H1 (cell line): ENCODE results near the gene DHDDS. TPM values are rescaled to one million over a fixed set of nuclear protein-coding genes. Genes with fewer than 3 reads are reported as not detected.
A peak's percentile ranks its signal among the peaks of the same experiment; 100 is the strongest.

Experiments
- BCL11A ChIP-seq, 2 experiments: IDR thresholded peaks; one replicate each; pipeline ENCODE4 v1.6.1; 2011; ENCODE audit warnings: low read depth in 2 of 2, low read length in 2 of 2, mild to moderate bottlenecking in 2 of 2
- CEBPB ChIP-seq: IDR thresholded peaks from 2 replicates; pipeline ENCODE4 v1.6.1; 2012; ENCODE audit warnings: low read depth, low read length
- CHD1 ChIP-seq: IDR thresholded peaks from 2 replicates; pipeline ENCODE4 v1.6.1; 2012; ENCODE audit warnings: low read depth, low read length, improper control_type of control experiment
- CREB1 ChIP-seq: IDR thresholded peaks from 2 replicates; pipeline ENCODE4 v1.6.1; 2012; ENCODE audit warnings: inconsistent platforms
- CTCF ChIP-seq, 3 experiments: IDR thresholded peaks; 1 replicate in 2 of 3; 2 replicates in 1 of 3; pipeline versions ENCODE4 v1.5.1 to v1.6.1; 2011; ENCODE audit warnings: low read length in 3 of 3, mild to moderate bottlenecking in 3 of 3, inconsistent platforms in 2 of 3, low read depth in 1 of 3, moderate library complexity in 1 of 3; ENCODE audit not compliant: insufficient read depth in 1 of 3; ENCODE audit errors: control extremely low read depth in 1 of 3
- FOSL1 ChIP-seq: IDR thresholded peaks from 2 replicates; pipeline ENCODE4 v1.6.1; 2011; ENCODE audit warnings: mild to moderate bottlenecking, low read depth, low read length, moderate library complexity; ENCODE audit not compliant: insufficient read depth
- GTF2F1 ChIP-seq: IDR thresholded peaks from 2 replicates; pipeline ENCODE4 v1.6.1; 2012; ENCODE audit warnings: low read depth, low read length, improper control_type of control experiment, borderline replicate concordance
- HDAC2 ChIP-seq, 2 experiments: fragments of 300-600 bp in 1 of 2; sonication (generic) in 1 of 2; IDR thresholded peaks; 2 replicates each; pipeline ENCODE4 v1.6.1; 2011 to 2012; ENCODE audit warnings: low read depth in 2 of 2, low read length in 2 of 2, mild to moderate bottlenecking in 2 of 2, moderate library complexity in 2 of 2, borderline replicate concordance in 1 of 2, inconsistent platforms in 1 of 2
- HDAC6 ChIP-seq: IDR thresholded peaks from one replicate; pipeline ENCODE4 v1.7.1; 2012; ENCODE audit warnings: low read depth, mild to moderate bottlenecking, inconsistent platforms, low read length, moderate library complexity
- JUN ChIP-seq: IDR thresholded peaks from 2 replicates; pipeline ENCODE4 v1.6.1; 2011; ENCODE audit warnings: low read depth, mild to moderate bottlenecking, improper control_type of control experiment, low read length
- KDM1A ChIP-seq: fragments of 200-600, 300-600 bp; sonication (generic); IDR thresholded peaks from 2 replicates; pipeline ENCODE4 v1.7.1; 2016; ENCODE audit warnings: mild to moderate bottlenecking, low read length, borderline replicate concordance
- KDM5A ChIP-seq: fragments of 200-600 bp; IDR thresholded peaks from 2 replicates; pipeline ENCODE4 v1.7.1; 2012; ENCODE audit warnings: mild to moderate bottlenecking, low read length, inconsistent platforms, mixed read lengths
- NRF1 ChIP-seq: IDR thresholded peaks from 2 replicates; pipeline ENCODE4 v1.6.1; 2011; ENCODE audit warnings: mild to moderate bottlenecking, low read depth, low read length, improper control_type of control experiment
- RBBP5 ChIP-seq: IDR thresholded peaks from 2 replicates; pipeline ENCODE4 v1.7.1; 2012; ENCODE audit warnings: low read depth, mild to moderate bottlenecking, inconsistent platforms, low read length, moderate library complexity, borderline replicate concordance
- RNF2 ChIP-seq: fragments of 200-900, 300-1000 bp; sonication (generic); IDR thresholded peaks from 2 replicates; pipeline ENCODE4 v1.7.1; 2016; ENCODE audit warnings: borderline replicate concordance, low read depth, mild to moderate bottlenecking, antibody characterized with exemption, low read length; ENCODE audit not compliant: poor library complexity, severe bottlenecking; ENCODE audit errors: missing control alignments
- SAP30 ChIP-seq: fragments of 300-600 bp; sonication (generic); IDR thresholded peaks from 2 replicates; pipeline ENCODE4 v1.7.1; 2012; ENCODE audit warnings: low read length, moderate library complexity, mild to moderate bottlenecking, inconsistent platforms; ENCODE audit not compliant: insufficient read depth, insufficient replicate concordance
- SIX5 ChIP-seq: IDR thresholded peaks from 2 replicates; pipeline ENCODE4 v1.6.1; 2011; ENCODE audit warnings: mild to moderate bottlenecking, low read depth, low read length
- SRF ChIP-seq: IDR thresholded peaks from 2 replicates; pipeline ENCODE4 v1.6.1; 2011; ENCODE audit warnings: mild to moderate bottlenecking, low read depth, low read length, moderate library complexity
- SUZ12 ChIP-seq: fragments of 200-600 bp; sonication (generic); IDR thresholded peaks from 2 replicates; pipeline ENCODE4 v1.6.1; 2012; ENCODE audit warnings: mild to moderate bottlenecking, inconsistent platforms, low read length, moderate library complexity, mixed read lengths
- TAF1 ChIP-seq: IDR thresholded peaks from 2 replicates; pipeline ENCODE4 v1.6.1; 2011; ENCODE audit warnings: mild to moderate bottlenecking, low read depth, low read length
- TEAD4 ChIP-seq: IDR thresholded peaks from 2 replicates; pipeline ENCODE4 v1.6.1; 2012; ENCODE audit warnings: low read depth, low read length, inconsistent platforms, mixed read lengths
- YY1 ChIP-seq: IDR thresholded peaks from 2 replicates; pipeline ENCODE4 v1.6.1; 2011; ENCODE audit warnings: low read depth, mild to moderate bottlenecking, low read length
- polyA plus RNA-seq, 7 experiments: library from polyadenylated mRNA; depleted of rRNA in 3 of 7; stranded (reverse) in 5 of 7; unstranded in 2 of 7; fragments of >200 nt in 5 of 7; fragments of 200-250 nt in 2 of 7; gene quantifications; 1 replicate in 5 of 7; 2 replicates in 1 of 7; 4 replicates in 1 of 7; pipeline versions ENCODE4 v1.2.1 to v1.2.3, GENCODE V29; 2011 to 2013; ENCODE audit warnings: missing spikeins in 2 of 7, mixed read lengths in 2 of 7
- total RNA-seq: library from RNA; stranded (reverse); fragmentation: NEBNext Ultra II Directional; extraction: Animal tissue kit (Norgen Biotek cat#: 25700); gene quantifications from 2 replicates; pipeline ENCODE4 v1.2.1, GENCODE V29; 2021

Gene DHDDS
- total and polyA plus RNA-seq, 2 of the 8 experiments (the other 6 are each of a cell fraction or from before 2014, with no cell fraction given), result 28.3 to 44.6 TPM

- no peak for TF ChIP-seq FOSL1
- peak; percentile 83 for TF ChIP-seq NRF1
- no peak for TF ChIP-seq RNF2
- TF ChIP-seq TEAD4, result peak; percentile 45
- no peak for TF ChIP-seq JUN
- TF ChIP-seq KDM5A, result peak; percentile 82
- no peak for TF ChIP-seq GTF2F1
- no peak; the same call in 1 of the 2 replicates for TF ChIP-seq YY1
- TF ChIP-seq CREB1, result peak; percentile 100
- no peak for TF ChIP-seq BCL11A (IDR thresholded peaks at IDR 0.05; ENCODE audit: low read depth in 2 of 2, low read length in 2 of 2)
- TF ChIP-seq CHD1, result no peak
- TF ChIP-seq KDM1A, result no peak
- TF ChIP-seq SIX5, result no peak
- peak; percentile 90 for TF ChIP-seq RBBP5
- no peak for TF ChIP-seq CTCF (IDR thresholded peaks at IDR 0.05; ENCODE audit: control extremely low read depth in 1 of 3, insufficient read depth in 1 of 3, low read depth in 1 of 3, low read length in 3 of 3)
- no peak for TF ChIP-seq SUZ12
- peak; percentile 83 for TF ChIP-seq SRF
- TF ChIP-seq CEBPB, result no peak
- TF ChIP-seq HDAC2 (IDR thresholded peaks at IDR 0.05; ENCODE audit: borderline replicate concordance in 1 of 2, low read depth in 2 of 2, low read length in 2 of 2), result peak; percentile 96 to 100
- TF ChIP-seq TAF1, result peak; percentile 72
- TF ChIP-seq HDAC6, result no peak
- peak; percentile 57 for TF ChIP-seq SAP30
Measured at GRCh38 chr1:26431979-26432695, at the start of gene DHDDS (continued).
